MCF 10A (cell line): ENCODE data around the gene PCDHGA3. TPM values are rescaled to one million over a fixed set of nuclear protein-coding genes. Genes with fewer than 3 reads are reported as not detected.
"Not testable (repeated sequence)": the region's sequence is repeated elsewhere in the genome, so short reads cannot be mapped to it uniquely, and the experiment has no call there.

ENCODE experiments used
- BruUV-seq: library from RNA; stranded (reverse); fragments of 400-500 nt; replicated peaks from 2 replicates; lab custom pipeline; 2021; lab: Mats Ljungman, UMichigan
- CTCF ChIA-PET: fragments of 300-600 bp; sonication (Branson Sonifier 250); formaldehyde crosslinking; extraction: SDS; loops from one replicate; lab custom pipeline; 2021; ENCODE audit warnings: antibody characterized with exemption, inconsistent platforms; lab: Yijun Ruan, JAX
- POLR2A ChIA-PET: fragments of 300-600, 350-650 bp; sonication (Branson Sonifier 250); formaldehyde crosslinking; extraction: SDS; loops from one replicate; lab custom pipeline; 2020; ENCODE audit warnings: antibody characterized with exemption, inconsistent platforms; lab: Yijun Ruan, JAX
- DNase-seq: peaks from one replicate; pipeline ENCODE4 v3.0.0-alpha.2; 2018; ENCODE audit not compliant: unreplicated experiment
- H3K27ac Mint-ChIP-seq: one replicate; pipeline ENCODE4 v1.8.0; 2022; ENCODE audit warnings: mild to moderate bottlenecking, low read depth, mixed read lengths; ENCODE audit not compliant: unreplicated experiment
- H3K27me3 Mint-ChIP-seq: one replicate; pipeline ENCODE4 v1.8.0; 2022; ENCODE audit warnings: mixed read lengths; ENCODE audit not compliant: insufficient read depth, unreplicated experiment
- H3K36me3 Mint-ChIP-seq: one replicate; pipeline ENCODE4 v1.8.0; 2022; ENCODE audit warnings: mild to moderate bottlenecking, moderate library complexity, mixed read lengths; ENCODE audit not compliant: insufficient read depth, unreplicated experiment
- H3K4me1 Mint-ChIP-seq: one replicate; pipeline ENCODE4 v1.8.0; 2022; ENCODE audit warnings: mixed read lengths; ENCODE audit not compliant: insufficient read depth, unreplicated experiment
- H3K4me3 Mint-ChIP-seq: one replicate; pipeline ENCODE4 v1.8.0; 2022; ENCODE audit warnings: mild to moderate bottlenecking, moderate library complexity, mixed read lengths; ENCODE audit not compliant: unreplicated experiment
- H3K9me3 Mint-ChIP-seq: one replicate; pipeline ENCODE4 v1.8.0; 2022; ENCODE audit warnings: mixed read lengths; ENCODE audit not compliant: unreplicated experiment
- intact Hi-C: fragments of 100-400 bp; cut with micrococcal nuclease; formaldehyde crosslinking; loops from 2 replicates; pipeline ENCODE4 v1.14.1; 2022
- total RNA-seq: library from RNA; stranded (reverse); gene quantifications from 2 replicates; pipeline ENCODE4 v1.2.3, GENCODE V29; 2022
- TF ChIP-seq, protein P1 (sequence below): fragments of 200-600 bp; IDR thresholded peaks from one replicate; pipeline ENCODE4 v1.8.0; 2022; ENCODE audit warnings: antibody characterized with exemption, mild to moderate bottlenecking; ENCODE audit not compliant: unreplicated experiment

Gene PCDHGA3
- total RNA-seq, 1 experiment from 2014 or later, result 0.07 TPM

DNA sequence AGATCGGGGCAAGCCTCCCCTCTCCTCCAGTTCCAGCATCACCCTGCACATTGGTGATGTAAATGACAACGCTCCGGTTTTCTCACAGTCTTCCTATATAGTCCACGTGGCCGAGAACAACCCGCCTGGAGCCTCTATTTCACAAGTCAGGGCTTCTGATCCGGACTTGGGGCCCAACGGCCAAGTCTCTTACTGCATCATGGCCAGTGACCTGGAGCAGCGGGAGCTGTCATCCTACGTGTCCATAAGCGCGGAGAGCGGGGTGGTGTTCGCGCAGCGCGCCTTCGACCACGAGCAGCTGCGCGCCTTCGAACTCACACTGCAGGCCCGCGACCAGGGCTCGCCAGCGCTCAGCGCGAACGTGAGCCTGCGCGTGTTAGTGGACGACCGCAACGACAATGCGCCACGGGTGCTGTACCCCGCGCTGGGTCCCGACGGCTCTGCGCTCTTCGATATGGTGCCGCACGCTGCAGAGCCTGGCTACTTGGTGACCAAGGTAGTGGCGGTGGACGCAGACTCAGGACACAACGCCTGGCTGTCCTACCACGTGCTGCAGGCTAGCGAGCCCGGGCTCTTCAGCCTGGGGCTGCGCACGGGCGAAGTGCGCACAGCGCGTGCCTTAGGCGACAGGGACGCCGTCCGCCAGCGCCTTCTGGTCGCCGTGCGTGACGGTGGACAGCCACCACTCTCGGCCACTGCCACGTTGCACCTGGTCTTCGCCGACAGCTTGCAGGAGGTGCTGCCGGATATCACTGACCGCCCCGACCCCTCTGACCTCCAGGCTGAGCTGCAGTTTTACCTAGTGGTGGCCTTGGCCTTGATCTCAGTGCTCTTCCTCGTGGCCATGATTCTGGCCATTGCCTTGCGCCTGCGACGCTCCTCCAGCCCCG lies 45.8 kb downstream of the PCDHGA3 start:
- Mint-ChIP-seq H3K27ac (no peak overlapping the region), H3K4me3 (no peak overlapping the region), H3K36me3 (no peaks in the 10 kb centered on the region), H3K27me3 (no peaks in the 10 kb centered on the region), H3K9me3 (peaks cover 29% of the 10 kb centered on the region), H3K4me1 (no peaks in the 10 kb centered on the region)
- TF ChIP-seq, protein P1, sequence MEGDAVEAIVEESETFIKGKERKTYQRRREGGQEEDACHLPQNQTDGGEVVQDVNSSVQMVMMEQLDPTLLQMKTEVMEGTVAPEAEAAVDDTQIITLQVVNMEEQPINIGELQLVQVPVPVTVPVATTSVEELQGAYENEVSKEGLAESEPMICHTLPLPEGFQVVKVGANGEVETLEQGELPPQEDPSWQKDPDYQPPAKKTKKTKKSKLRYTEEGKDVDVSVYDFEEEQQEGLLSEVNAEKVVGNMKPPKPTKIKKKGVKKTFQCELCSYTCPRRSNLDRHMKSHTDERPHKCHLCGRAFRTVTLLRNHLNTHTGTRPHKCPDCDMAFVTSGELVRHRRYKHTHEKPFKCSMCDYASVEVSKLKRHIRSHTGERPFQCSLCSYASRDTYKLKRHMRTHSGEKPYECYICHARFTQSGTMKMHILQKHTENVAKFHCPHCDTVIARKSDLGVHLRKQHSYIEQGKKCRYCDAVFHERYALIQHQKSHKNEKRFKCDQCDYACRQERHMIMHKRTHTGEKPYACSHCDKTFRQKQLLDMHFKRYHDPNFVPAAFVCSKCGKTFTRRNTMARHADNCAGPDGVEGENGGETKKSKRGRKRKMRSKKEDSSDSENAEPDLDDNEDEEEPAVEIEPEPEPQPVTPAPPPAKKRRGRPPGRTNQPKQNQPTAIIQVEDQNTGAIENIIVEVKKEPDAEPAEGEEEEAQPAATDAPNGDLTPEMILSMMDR, result no peak
- no peak for DNase-seq
- no TSS peak for BruUV-seq
- ChIA-PET CTCF (interaction anchor here (1.1 to 3.3 kb wide), 5 partner anchors 23 to 189 kb away, joined by 3 to 16 read pairs (median 8); partner anchors contain the start of genes PCDHB14, PCDHGA1, PCDHGA10 and TAF7), POLR2A (no interaction called here)
- intact Hi-C loops, result no loop called here

DNA sequence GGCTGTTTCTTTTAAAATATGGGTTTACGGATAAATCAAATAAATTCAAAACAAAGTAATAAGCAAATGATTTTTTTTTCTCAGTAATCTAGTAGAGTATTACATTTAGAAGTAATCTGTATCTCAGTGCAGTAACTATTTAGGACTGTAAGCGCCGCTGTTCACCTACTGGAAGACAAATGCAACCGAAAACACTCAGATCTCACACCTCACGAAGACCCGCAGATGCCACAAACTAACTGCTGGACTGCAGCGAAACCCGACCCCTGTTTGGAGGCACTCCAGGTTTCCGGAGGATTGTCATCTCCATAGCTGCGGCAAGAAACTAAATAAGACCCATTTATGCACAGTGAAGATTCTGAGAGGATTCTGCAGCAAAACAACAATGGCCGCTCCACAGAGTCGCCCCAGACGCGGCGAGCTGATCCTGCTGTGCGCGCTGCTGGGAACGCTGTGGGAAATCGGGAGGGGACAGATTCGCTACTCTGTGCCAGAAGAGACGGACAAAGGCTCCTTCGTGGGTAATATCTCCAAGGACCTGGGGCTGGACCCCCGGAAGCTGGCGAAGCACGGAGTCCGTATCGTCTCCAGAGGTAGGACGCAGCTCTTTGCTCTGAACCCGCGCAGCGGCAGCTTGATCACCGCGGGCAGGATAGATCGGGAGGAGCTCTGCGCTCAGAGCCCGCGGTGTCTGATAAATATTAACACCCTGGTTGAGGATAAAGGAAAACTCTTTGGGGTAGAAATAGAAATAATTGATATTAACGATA lies 49.0 kb downstream of the PCDHGA3 start, which contains the start of gene PCDHGA8:
PCDHGA8 (plus strand) TSS at position 205 of the 770 bp plus-strand sequence; CDS start at position 386, 181 bp downstream.
- DNase-seq, result peak; percentile 23
- Mint-ChIP-seq H3K36me3 (no peaks in the 10 kb centered on the region), H3K27me3 (no peaks in the 10 kb centered on the region), H3K27ac (no peak within 1 kb of the TSS), H3K4me1 (no peaks in the 10 kb centered on the region), H3K4me3 (no peak within 1 kb of the TSS), H3K9me3 (peaks cover 35% of the 10 kb centered on the region)
- intact Hi-C loops, result no loop called here
- TF ChIP-seq, protein P1, result no peak
- ChIA-PET POLR2A (no interaction called here), CTCF (interaction anchor here (0.6 to 2.5 kb wide), 7 partner anchors 10 to 172 kb away, joined by 3 to 14 read pairs (median 3); partner anchors contain the start of genes PCDHGA5 and PCDHGA7)
- no TSS peak for BruUV-seq

DNA sequence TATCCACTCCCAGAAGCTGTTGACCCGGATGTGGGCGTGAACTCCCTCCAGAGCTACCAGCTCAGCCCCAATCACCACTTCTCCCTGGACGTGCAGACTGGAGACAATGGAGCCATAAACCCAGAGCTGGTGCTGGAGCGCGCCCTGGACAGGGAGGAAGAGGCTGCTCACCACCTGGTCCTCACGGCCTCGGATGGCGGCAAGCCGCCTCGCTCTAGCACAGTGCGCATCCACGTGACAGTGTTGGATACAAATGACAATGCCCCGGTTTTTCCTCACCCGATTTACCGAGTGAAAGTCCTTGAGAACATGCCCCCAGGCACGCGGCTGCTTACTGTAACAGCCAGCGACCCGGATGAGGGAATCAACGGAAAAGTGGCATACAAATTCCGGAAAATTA lies 49.6 kb downstream of the PCDHGA3 start:
- no peak for DNase-seq
- intact Hi-C loops, result no loop called here
- no peak overlapping the region for H3K4me3 Mint-ChIP-seq
- H3K9me3 Mint-ChIP-seq, result peaks cover 34% of the 10 kb centered on the region
- no peaks in the 10 kb centered on the region for H3K36me3 Mint-ChIP-seq
- POLR2A ChIA-PET, result no interaction called here
- H3K27me3 Mint-ChIP-seq, result no peaks in the 10 kb centered on the region
- CTCF ChIA-PET, result interaction anchor here (0.6 to 2.5 kb wide), 7 partner anchors 13 to 174 kb away, joined by 3 to 14 read pairs (median 3); partner anchors contain the start of gene PCDHGA5
- TF ChIP-seq, protein P1, result no peak
- H3K27ac Mint-ChIP-seq, result no peak overlapping the region
- no peaks in the 10 kb centered on the region for H3K4me1 Mint-ChIP-seq
- BruUV-seq, result no TSS peak

DNA sequence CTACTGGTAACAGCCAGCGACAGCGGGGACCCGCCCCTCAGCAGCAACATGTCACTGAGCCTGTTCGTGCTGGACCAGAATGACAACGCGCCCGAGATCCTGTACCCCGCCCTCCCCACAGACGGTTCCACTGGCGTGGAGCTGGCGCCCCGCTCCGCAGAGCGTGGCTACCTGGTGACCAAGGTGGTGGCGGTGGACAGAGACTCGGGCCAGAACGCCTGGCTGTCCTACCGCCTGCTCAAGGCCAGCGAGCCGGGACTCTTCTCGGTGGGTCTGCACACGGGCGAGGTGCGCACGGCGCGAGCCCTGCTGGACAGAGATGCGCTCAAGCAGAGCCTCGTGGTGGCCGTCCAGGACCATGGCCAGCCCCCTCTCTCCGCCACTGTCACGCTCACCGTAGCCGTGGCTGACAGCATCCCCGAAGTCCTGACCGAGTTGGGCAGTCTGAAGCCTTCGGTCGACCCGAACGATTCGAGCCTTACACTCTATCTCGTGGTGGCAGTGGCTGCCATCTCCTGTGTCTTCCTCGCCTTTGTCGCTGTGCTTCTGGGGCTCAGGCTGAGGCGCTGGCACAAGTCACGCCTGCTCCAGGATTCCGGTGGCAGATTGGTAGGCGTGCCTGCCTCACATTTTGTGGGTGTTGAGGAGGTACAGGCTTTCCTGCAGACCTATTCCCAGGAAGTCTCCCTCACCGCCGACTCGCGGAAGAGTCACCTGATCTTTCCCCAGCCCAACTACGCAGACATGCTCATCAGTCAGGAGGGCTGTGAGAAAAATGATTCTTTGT lies 51.0 kb downstream of the PCDHGA3 start:
- BruUV-seq, DNase-seq, H3K4me3 Mint-ChIP-seq, H3K27me3 Mint-ChIP-seq, H3K4me1 Mint-ChIP-seq, H3K27ac Mint-ChIP-seq, POLR2A ChIA-PET, H3K36me3 Mint-ChIP-seq, intact Hi-C loops: not testable (repeated sequence)
- peaks cover 29% of the 10 kb centered on the region for H3K9me3 Mint-ChIP-seq
- CTCF ChIA-PET, result interaction anchor here (0.6 to 3.7 kb wide), 4 partner anchors 128 to 170 kb away, joined by 3 to 32 read pairs (median 12); no protein-coding TSS in a partner anchor
